ENCODE measurements around the gene GGT6. TPM values are rescaled to one million over a fixed set of nuclear protein-coding genes. Genes with fewer than 3 reads are reported as not detected.

GGT6 gene
- polyA plus RNA-seq, 1 of the 3 experiments (the other 2 are of a cell fraction): not detected

- Histone ChIP-seq H3F3A (replicated peaks; ENCODE audit: insufficient read depth) (no peaks in the 10 kb centered on the region), H2AFZ (ENCODE audit: low read depth) (no peak overlapping the region), H3K9ac (no peak overlapping the region), H3K4me2 (no peak overlapping the region), H3K9me3 (no peaks in the 10 kb centered on the region), H3K36me3 (replicated peaks in 1 of 2; ENCODE audit: control insufficient read depth in 1 of 2, insufficient read depth in 2 of 2, low read length in 1 of 2) (no peaks in the 10 kb centered on the region), H4K20me1 (ENCODE audit: insufficient read depth) (no peaks in the 10 kb centered on the region), H3K4me3 (ENCODE audit: low read depth in 2 of 2, low read length in 1 of 2) (no peak overlapping the region), H3K9me2 (no peaks in the 10 kb centered on the region), H3K27me3 (ENCODE audit: insufficient read depth) (peaks cover 13% of the 10 kb centered on the region; the same call in 1 of the 2 replicates), H3K79me2 (ENCODE audit: insufficient read depth) (no peaks in the 10 kb centered on the region), H3K27ac (ENCODE audit: low read depth in 2 of 2, low read length in 1 of 2) (no peak overlapping the region), H3K4me1 (ENCODE audit: control insufficient read depth in 1 of 2, insufficient read depth in 2 of 2, low read depth in 1 of 2, low read length in 1 of 2) (no peaks in the 10 kb centered on the region)
- no peak for DNase-seq
- WGBS (ENCODE audit: low lambda C conversion rate): 71% methylated on average over 6 of the region's 6 CpGs
- CTCF ChIA-PET: interaction anchor here (1.3 to 5.6 kb wide), 3 partner anchors 9 to 50 kb away, joined by 4 to 28 read pairs (median 25); no protein-coding TSS in a partner anchor
- no peak for TF ChIP-seq POLR2AphosphoS5 (IDR thresholded peaks at IDR 0.05; ENCODE audit: low read depth, low read length)
- TF ChIP-seq CTCF (IDR thresholded peaks at IDR 0.05): no peak
- TF ChIP-seq YY1 (IDR thresholded peaks at IDR 0.05; ENCODE audit: low read depth): no peak
- no peak for TF ChIP-seq USF2 (IDR thresholded peaks at IDR 0.05; ENCODE audit: borderline replicate concordance, low read depth, low read length)
- TF ChIP-seq TEAD4 (IDR thresholded peaks at IDR 0.05; ENCODE audit: borderline replicate concordance, insufficient read depth): no peak
- no peak for TF ChIP-seq RXRA (IDR thresholded peaks at IDR 0.05; ENCODE audit: borderline replicate concordance, low read depth)
- no peak for TF ChIP-seq RFX5 (IDR thresholded peaks at IDR 0.05; ENCODE audit: low read length)
- no peak for TF ChIP-seq ELF1 (IDR thresholded peaks at IDR 0.05)
- TF ChIP-seq FOXM1 (IDR thresholded peaks at IDR 0.05; ENCODE audit: low read depth): no peak
- TF ChIP-seq MEF2A (IDR thresholded peaks at IDR 0.05; ENCODE audit: borderline replicate concordance, low read depth): no peak
- no peak for TF ChIP-seq SIN3A (IDR thresholded peaks at IDR 0.05; ENCODE audit: borderline replicate concordance, low read depth, low read length)
- no peak for TF ChIP-seq SMC3 (IDR thresholded peaks at IDR 0.05; ENCODE audit: low read depth, low read length)
- no peak for TF ChIP-seq IRF3 (IDR thresholded peaks at IDR 0.05; ENCODE audit: low read depth, low read length)
- no peak for TF ChIP-seq TCF12 (IDR thresholded peaks at IDR 0.05)
- TF ChIP-seq ZBTB33 (IDR thresholded peaks at IDR 0.05; ENCODE audit: borderline replicate concordance, low read depth): no peak
- no peak for TF ChIP-seq TAF1 (IDR thresholded peaks at IDR 0.05; ENCODE audit: borderline replicate concordance, low read depth, low read length)
- TF ChIP-seq REST (IDR thresholded peaks at IDR 0.05; ENCODE audit: low read depth, low read length): no peak
- POLR2A ChIA-PET: no interaction called here
Measured at GRCh38 chr17:4576161-4576558, 15.8 kb upstream of the GGT6 start.

Data from SK-N-SH (cell line).